OCI-LY1 (cell line): ENCODE results near the gene EEFSEC.

Experiments used
- H2AFZ ChIP-seq: fragments of 200-600 bp; sonication (generic), shearing (Covaris generic); 2 replicates; pipeline ENCODE4 v1.6.0; 2014; ENCODE audit warnings: antibody characterized with exemption, mild to moderate bottlenecking, low read length
- H3F3A ChIP-seq: fragments of 200-600 bp; sonication (generic), shearing (Covaris generic); 2 replicates; pipeline ENCODE4 v1.6.0; 2014; ENCODE audit warnings: mild to moderate bottlenecking, antibody characterized with exemption, low read length, moderate library complexity; ENCODE audit not compliant: insufficient read depth
- H3K27ac ChIP-seq: fragments of 200-600 bp; sonication (generic); 2 replicates; pipeline ENCODE4 v1.5.1; 2014; ENCODE audit warnings: low read length, mixed run types, mild to moderate bottlenecking, low read depth; ENCODE audit not compliant: poor library complexity, severe bottlenecking
- H3K27me3 ChIP-seq: fragments of 200-600 bp; sonication (generic); 2 replicates; pipeline ENCODE4 v1.6.0; 2014; ENCODE audit warnings: antibody characterized with exemption, mild to moderate bottlenecking, low read length, moderate library complexity; ENCODE audit not compliant: insufficient read depth
- H3K36me3 ChIP-seq: fragments of 200-600 bp; sonication (generic); 2 replicates; pipeline ENCODE4 v1.6.1; 2014; ENCODE audit warnings: mild to moderate bottlenecking, antibody characterized with exemption, low read length, moderate library complexity, mixed read lengths; ENCODE audit not compliant: insufficient read depth
- H3K4me1 ChIP-seq: fragments of 200-600 bp; sonication (generic); 2 replicates; pipeline ENCODE4 v1.5.1; 2014; ENCODE audit warnings: mild to moderate bottlenecking, low read length, moderate library complexity; ENCODE audit not compliant: insufficient read depth, severe bottlenecking
- H3K4me2 ChIP-seq: fragments of 200-600 bp; sonication (generic), shearing (Covaris generic); 2 replicates; pipeline ENCODE4 v1.6.1; 2014; ENCODE audit warnings: low read length
- H3K4me3 ChIP-seq: fragments of 200-600 bp; sonication (generic); 2 replicates; pipeline ENCODE4 v1.5.1; 2014; ENCODE audit warnings: low read length, low read depth, mild to moderate bottlenecking, mixed read lengths; ENCODE audit not compliant: poor library complexity, severe bottlenecking
- H3K79me2 ChIP-seq: fragments of 200-600 bp; shearing (Covaris generic); 2 replicates; pipeline ENCODE4 v1.6.1; 2016; ENCODE audit warnings: mixed run types, low read length, mixed read lengths; ENCODE audit not compliant: insufficient read depth
- H3K9ac ChIP-seq: fragments of 200-600 bp; sonication (generic), shearing (Covaris generic); 2 replicates; pipeline ENCODE4 v1.6.1; 2014; ENCODE audit warnings: mild to moderate bottlenecking, low read length, mixed read lengths
- H3K9me2 ChIP-seq: fragments of 200-600 bp; sonication (generic), shearing (Covaris generic); 2 replicates; pipeline ENCODE4 v1.6.1; 2014; ENCODE audit warnings: low read depth, mild to moderate bottlenecking, low read length, mixed read lengths
- H3K9me3 ChIP-seq: fragments of 200-600 bp; shearing (Covaris generic); 2 replicates; pipeline ENCODE4 v1.6.1; 2014; ENCODE audit warnings: low read length, mixed read lengths
- H4K20me1 ChIP-seq: fragments of 200-600 bp; sonication (generic), shearing (Covaris generic); 2 replicates; pipeline ENCODE4 v1.6.0; 2016; ENCODE audit warnings: mild to moderate bottlenecking, low read length; ENCODE audit not compliant: insufficient read depth
- EZH2 ChIP-seq: fragments of 200-600 bp; sonication (generic), shearing (Covaris generic); IDR thresholded peaks from 2 replicates; pipeline ENCODE4 v1.8.0; 2017; ENCODE audit warnings: borderline replicate concordance, mixed run types, mild to moderate bottlenecking, antibody characterized with exemption, low read length, moderate library complexity, mixed read lengths
- TF ChIP-seq, protein P1 (sequence below): fragments of 200-600 bp; sonication (generic), shearing (Covaris generic); IDR thresholded peaks from 2 replicates; pipeline ENCODE4 v1.5.1; 2017; ENCODE audit warnings: mild to moderate bottlenecking, antibody characterized with exemption, low read length, moderate library complexity, mixed read lengths

The EEFSEC gene

GRCh38 chr3:128226795-128227395, 73.6 kb downstream of the EEFSEC start:
- no peaks in the 10 kb centered on the region for H3F3A ChIP-seq
- no peak overlapping the region for H3K9ac ChIP-seq
- H3K9me2 ChIP-seq: no peaks in the 10 kb centered on the region
- H3K27me3 ChIP-seq: no peaks in the 10 kb centered on the region
- TF ChIP-seq EZH2: no peak
- TF ChIP-seq, protein P1, sequence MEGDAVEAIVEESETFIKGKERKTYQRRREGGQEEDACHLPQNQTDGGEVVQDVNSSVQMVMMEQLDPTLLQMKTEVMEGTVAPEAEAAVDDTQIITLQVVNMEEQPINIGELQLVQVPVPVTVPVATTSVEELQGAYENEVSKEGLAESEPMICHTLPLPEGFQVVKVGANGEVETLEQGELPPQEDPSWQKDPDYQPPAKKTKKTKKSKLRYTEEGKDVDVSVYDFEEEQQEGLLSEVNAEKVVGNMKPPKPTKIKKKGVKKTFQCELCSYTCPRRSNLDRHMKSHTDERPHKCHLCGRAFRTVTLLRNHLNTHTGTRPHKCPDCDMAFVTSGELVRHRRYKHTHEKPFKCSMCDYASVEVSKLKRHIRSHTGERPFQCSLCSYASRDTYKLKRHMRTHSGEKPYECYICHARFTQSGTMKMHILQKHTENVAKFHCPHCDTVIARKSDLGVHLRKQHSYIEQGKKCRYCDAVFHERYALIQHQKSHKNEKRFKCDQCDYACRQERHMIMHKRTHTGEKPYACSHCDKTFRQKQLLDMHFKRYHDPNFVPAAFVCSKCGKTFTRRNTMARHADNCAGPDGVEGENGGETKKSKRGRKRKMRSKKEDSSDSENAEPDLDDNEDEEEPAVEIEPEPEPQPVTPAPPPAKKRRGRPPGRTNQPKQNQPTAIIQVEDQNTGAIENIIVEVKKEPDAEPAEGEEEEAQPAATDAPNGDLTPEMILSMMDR: peak; percentile 84
- no peak overlapping the region for H2AFZ ChIP-seq
- H3K4me1 ChIP-seq: no peaks in the 10 kb centered on the region
- peaks cover 6% of the 10 kb centered on the region; the same call in 1 of the 2 replicates for H3K36me3 ChIP-seq
- H3K4me3 ChIP-seq: no peak overlapping the region
- no peak overlapping the region for H3K4me2 ChIP-seq
- peaks cover 9% of the 10 kb centered on the region for H3K9me3 ChIP-seq
- H3K27ac ChIP-seq: no peak overlapping the region
- no peaks in the 10 kb centered on the region for H4K20me1 ChIP-seq
- no peaks in the 10 kb centered on the region for H3K79me2 ChIP-seq

- Histone ChIP-seq H3K9ac (no peak overlapping the region), H3K4me3 (no peak overlapping the region), H3K27ac (no peak overlapping the region), H3K79me2 (no peaks in the 10 kb centered on the region), H3K36me3 (peaks cover 4% of the 10 kb centered on the region; the same call in 1 of the 2 replicates), H3K4me2 (no peak overlapping the region), H3K9me2 (no peaks in the 10 kb centered on the region), H3K9me3 (peaks cover 5% of the 10 kb centered on the region; the same call in 1 of the 2 replicates), H2AFZ (no peak overlapping the region), H4K20me1 (no peaks in the 10 kb centered on the region), H3K27me3 (no peaks in the 10 kb centered on the region), H3K4me1 (no peaks in the 10 kb centered on the region), H3F3A (no peaks in the 10 kb centered on the region)
- TF ChIP-seq EZH2: no peak
- TF ChIP-seq, protein P1: no peak
Observed at GRCh38 chr3:128227507-128227906, 74.2 kb downstream of the EEFSEC start.

DNA sequence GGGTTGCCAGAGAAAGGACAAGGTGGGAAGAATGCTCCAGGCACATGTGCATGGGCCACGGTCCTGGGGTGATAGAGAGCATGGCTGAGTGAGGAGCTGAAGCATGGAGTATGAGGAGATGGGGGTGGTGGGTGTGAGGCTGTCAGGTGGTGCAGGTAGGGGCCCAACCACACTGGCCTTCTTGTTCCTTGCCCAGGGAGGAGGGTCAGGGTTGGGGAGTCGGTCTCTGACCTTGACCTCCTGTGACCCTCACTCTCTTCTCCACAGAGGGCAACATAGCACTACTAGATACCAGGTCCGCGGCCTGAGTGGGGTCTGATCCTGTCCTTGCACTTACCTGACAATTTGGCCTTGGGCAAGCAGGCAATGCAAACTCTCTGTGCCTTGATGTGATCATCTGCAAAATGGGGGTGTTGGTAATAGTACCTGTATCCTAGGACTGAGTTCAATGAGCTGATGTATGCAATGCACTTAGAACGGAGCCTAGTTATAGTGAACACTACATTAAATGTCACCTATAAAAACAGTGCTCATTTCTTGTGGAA, 75.2 kb downstream of the EEFSEC start:
- TF ChIP-seq, protein P1: no peak
- H3K4me1 ChIP-seq: no peaks in the 10 kb centered on the region
- no peak overlapping the region for H3K4me2 ChIP-seq
- H3K9ac ChIP-seq: no peak overlapping the region
- no peaks in the 10 kb centered on the region for H4K20me1 ChIP-seq
- no peaks in the 10 kb centered on the region for H3K36me3 ChIP-seq
- H3K9me3 ChIP-seq: no peaks in the 10 kb centered on the region
- no peaks in the 10 kb centered on the region for H3K79me2 ChIP-seq
- no peaks in the 10 kb centered on the region for H3K9me2 ChIP-seq
- no peaks in the 10 kb centered on the region for H3K27me3 ChIP-seq
- H3K4me3 ChIP-seq: no peak overlapping the region
- H3K27ac ChIP-seq: no peak overlapping the region
- no peak overlapping the region for H2AFZ ChIP-seq
- no peaks in the 10 kb centered on the region for H3F3A ChIP-seq
